Endothelial cell of umbilical vein (primary cell): ENCODE data around the gene CELF3. TPM values are rescaled to one million over a fixed set of nuclear protein-coding genes. Genes with fewer than 3 reads are reported as not detected.

Source experiments
- BruUV-seq: library from RNA; stranded (reverse); fragments of 400-500 nt; replicated peaks from 2 replicates; lab custom pipeline; 2021; lab: Mats Ljungman, UMichigan
- CTCF ChIA-PET: fragments of 300-600, 350-600 bp; sonication (Branson Sonifier 250); formaldehyde crosslinking; loops from one replicate; lab custom pipeline; 2021; ENCODE audit warnings: antibody characterized with exemption, inconsistent platforms; lab: Charles Lee
- POLR2A ChIA-PET: fragments of 300-600, 350-600 bp; sonication (Branson Sonifier 250); formaldehyde crosslinking; loops from one replicate; lab custom pipeline; 2021; ENCODE audit warnings: antibody characterized with exemption, inconsistent platforms; lab: Charles Lee
- DNase-seq: peaks from one replicate; pipeline ENCODE4 v3.0.0-alpha.2; 2011; ENCODE audit warnings: low read depth, low spot score
- FAIRE-seq: peaks from 2 replicates; lab custom pipeline; 2011; peaks lifted over from hg19 to GRCh38; lab: Jason Lieb, UNC
- H2AFZ ChIP-seq: 2 replicates; pipeline ENCODE4 v1.6.0; 2012; ENCODE audit warnings: low read depth, low read length, control low read depth, inconsistent platforms
- H3K27ac ChIP-seq: 2 replicates; pipeline ENCODE4 v1.5.1; 2011; ENCODE audit warnings: low read depth, mild to moderate bottlenecking, control low read depth, low read length, moderate library complexity; ENCODE audit not compliant: insufficient read depth
- H3K27me3 ChIP-seq, 2 experiments: 2 replicates each; pipeline versions ENCODE4 v1.6.0 to v1.6.1; 2011; ENCODE audit warnings: low read length in 2 of 2, mixed read lengths in 1 of 2; ENCODE audit not compliant: control insufficient read depth in 2 of 2, insufficient read depth in 2 of 2
- H3K36me3 ChIP-seq, 2 experiments: 2 replicates in 1 of 2; 3 replicates in 1 of 2; pipeline ENCODE4 v1.5.1; 2011; ENCODE audit warnings: low read length in 2 of 2, mild to moderate bottlenecking in 1 of 2, moderate library complexity in 1 of 2; ENCODE audit not compliant: control insufficient read depth in 2 of 2, insufficient read depth in 2 of 2; ENCODE audit errors: extremely low read depth in 1 of 2
- H3K4me1 ChIP-seq: 3 replicates; pipeline ENCODE4 v1.5.1; 2011; ENCODE audit warnings: mild to moderate bottlenecking, low read length; ENCODE audit not compliant: control insufficient read depth, insufficient read depth; ENCODE audit errors: extremely low read depth
- H3K4me2 ChIP-seq: 2 replicates; pipeline ENCODE4 v1.6.1; 2011; ENCODE audit warnings: low read length, control low read depth, mixed read lengths; ENCODE audit not compliant: insufficient read depth
- H3K4me3 ChIP-seq, 3 experiments: fragments of 200-600 bp in 1 of 3; sonication (generic), shearing (Covaris generic) in 1 of 3; replicated peaks in 1 of 3; 2 replicates each; pipeline ENCODE4 v1.5.1; 2011 to 2016; ENCODE audit warnings: control low read depth in 3 of 3, low read length in 3 of 3, mild to moderate bottlenecking in 2 of 3, inconsistent platforms in 1 of 3, low read depth in 1 of 3, moderate library complexity in 1 of 3; ENCODE audit not compliant: insufficient read depth in 1 of 3
- H3K79me2 ChIP-seq: 2 replicates; pipeline ENCODE4 v1.6.0; 2012; ENCODE audit warnings: low read length, inconsistent platforms; ENCODE audit not compliant: control insufficient read depth, insufficient read depth
- H3K9ac ChIP-seq: replicated peaks from 2 replicates; pipeline ENCODE3; 2011; ENCODE audit warnings: low read length, control low read depth; ENCODE audit not compliant: insufficient read depth; ENCODE audit errors: extremely low read depth
- H3K9me1 ChIP-seq: replicated peaks from 3 replicates; pipeline ENCODE4 v1.6.0; 2011; ENCODE audit warnings: mild to moderate bottlenecking, low read length; ENCODE audit not compliant: control insufficient read depth, insufficient read depth; ENCODE audit errors: extremely low read depth
- H3K9me3 ChIP-seq: replicated peaks from 2 replicates; pipeline ENCODE4 v1.5.1; 2012; ENCODE audit warnings: low read length, inconsistent platforms; ENCODE audit not compliant: control insufficient read depth, insufficient read depth
- H4K20me1 ChIP-seq: replicated peaks from 2 replicates; pipeline ENCODE3; 2011; ENCODE audit warnings: mild to moderate bottlenecking, low read length; ENCODE audit not compliant: control insufficient read depth, insufficient read depth; ENCODE audit errors: extremely low read depth
- EZH2 ChIP-seq: IDR thresholded peaks from 2 replicates; pipeline ENCODE4 v1.6.1; 2012; ENCODE audit warnings: borderline replicate concordance, low read depth, mild to moderate bottlenecking, moderate library complexity, low read length, inconsistent platforms; ENCODE audit not compliant: severe bottlenecking
- FOS ChIP-seq: IDR thresholded peaks from 2 replicates; pipeline ENCODE4 v1.6.1; 2011; ENCODE audit warnings: mild to moderate bottlenecking, low read length, moderate library complexity, borderline replicate concordance; ENCODE audit not compliant: insufficient read depth
- GATA2 ChIP-seq: IDR thresholded peaks from 2 replicates; pipeline ENCODE4 v1.7.0; 2011; ENCODE audit warnings: low read depth, mild to moderate bottlenecking, moderate library complexity, mixed read lengths, low read length; ENCODE audit not compliant: insufficient read length, insufficient read depth
- JUN ChIP-seq: IDR thresholded peaks from 2 replicates; pipeline ENCODE4 v1.6.1; 2011; ENCODE audit warnings: borderline replicate concordance, low read depth; ENCODE audit not compliant: insufficient read length, insufficient read depth
- MYC ChIP-seq: IDR thresholded peaks from one replicate; pipeline ENCODE4 v1.6.1; 2011; ENCODE audit warnings: mild to moderate bottlenecking, low read depth, low read length
- POLR2A ChIP-seq: IDR thresholded peaks from 2 replicates; pipeline ENCODE4 v1.6.1; 2012; ENCODE audit warnings: low read depth, mild to moderate bottlenecking, control low read depth, low read length
- POLR2AphosphoS5 ChIP-seq: IDR thresholded peaks from 2 replicates; pipeline ENCODE4 v1.6.1; 2012; ENCODE audit warnings: low read depth, mild to moderate bottlenecking, control low read depth, low read length, moderate library complexity; ENCODE audit not compliant: insufficient read depth
- dilution Hi-C: fragments of 300-500 bp; cut with MboI; formaldehyde crosslinking; loops from one replicate; pipeline ENCODE4 v1.15.0; 2019; ENCODE audit warnings: low sequenced_read_pairs; ENCODE audit not compliant: extremely low pct_ligation_motif_present
- intact Hi-C: fragments of 100-400 bp; cut with micrococcal nuclease; formaldehyde crosslinking; loops from one replicate; pipeline ENCODE4 v1.10.0; 2022
- polyA plus RNA-seq, 4 experiments: library from polyadenylated mRNA; depleted of rRNA in 3 of 4; stranded (reverse) in 3 of 4; unstranded in 1 of 4; fragments of >200 nt; gene quantifications; 2 replicates each; pipeline versions ENCODE4 v1.2.1 to v1.2.3, GENCODE V29; 2011 to 2012; ENCODE audit warnings: missing spikeins in 1 of 4
- total RNA-seq: library from RNA; stranded (reverse); gene quantifications from 2 replicates; pipeline ENCODE4 v1.2.3, GENCODE V29; 2021
- TF ChIP-seq, protein P1 (sequence below): IDR thresholded peaks from 2 replicates; pipeline ENCODE4 v1.6.1; 2011; ENCODE audit not compliant: insufficient read depth, insufficient read length
- TF ChIP-seq, protein P2 (sequence below), 2 donors: IDR thresholded peaks; 1 replicate in 1 of 2; 2 replicates in 1 of 2; pipeline ENCODE4 v1.5.1; 2011; ENCODE audit warnings: low read length in 2 of 2, mild to moderate bottlenecking in 2 of 2, moderate library complexity in 2 of 2, control low read depth in 1 of 2, inconsistent platforms in 1 of 2, low read depth in 1 of 2; ENCODE audit not compliant: insufficient read depth in 1 of 2; ENCODE audit errors: extremely low read depth in 1 of 2

CELF3 gene
- total and polyA plus RNA-seq, 2 donors (not counting 3 experiments of a cell fraction or from before 2014, with no cell fraction given): not detected

DNA sequence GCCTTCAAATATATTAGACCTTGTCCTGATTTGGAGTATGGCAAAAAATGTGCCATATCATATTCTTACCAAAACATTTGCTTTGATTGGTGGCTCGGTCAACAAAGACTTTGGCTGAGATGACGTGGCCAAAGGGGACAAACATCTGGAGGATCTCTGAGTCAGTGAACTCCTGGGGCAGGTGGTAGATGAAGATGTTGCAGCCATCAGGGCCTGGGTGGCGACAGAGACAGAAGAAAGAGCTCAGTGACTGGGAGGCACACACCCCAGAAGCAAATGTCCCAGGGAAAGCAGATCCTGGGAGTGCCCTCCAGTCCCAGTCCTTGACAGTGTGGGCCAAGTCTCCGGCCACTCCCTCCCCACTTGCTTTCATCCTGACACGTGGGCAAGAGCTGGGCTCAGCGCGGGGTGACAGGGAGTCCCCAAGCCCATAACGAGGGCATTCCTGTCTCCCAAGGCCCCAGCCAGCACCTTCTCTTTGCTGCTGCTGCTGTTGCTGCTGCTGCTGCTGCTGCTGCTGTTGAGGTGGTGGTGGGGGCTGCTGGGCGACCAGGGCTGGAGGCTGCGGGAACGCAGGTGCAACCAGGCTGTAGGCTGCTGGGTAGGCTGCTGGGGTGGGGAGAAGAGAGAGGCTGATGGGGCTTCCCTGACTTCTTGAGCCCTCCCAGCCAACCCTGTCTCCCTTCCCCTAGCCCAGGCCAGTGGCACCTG, 10.7 kb downstream of the CELF3 start:
- no peak overlapping the region for H3K27ac ChIP-seq
- no peak for DNase-seq
- no peaks in the 10 kb centered on the region for H4K20me1 ChIP-seq
- no peaks in the 10 kb centered on the region for H3K9me1 ChIP-seq
- POLR2A ChIA-PET: no interaction called here
- BruUV-seq: no TSS peak
- no peak for FAIRE-seq
- H3K4me1 ChIP-seq: peaks cover 13% of the 10 kb centered on the region
- TF ChIP-seq GATA2: no peak
- TF ChIP-seq JUN: no peak
- TF ChIP-seq EZH2: no peak
- TF ChIP-seq FOS: no peak
- TF ChIP-seq, protein P1, sequence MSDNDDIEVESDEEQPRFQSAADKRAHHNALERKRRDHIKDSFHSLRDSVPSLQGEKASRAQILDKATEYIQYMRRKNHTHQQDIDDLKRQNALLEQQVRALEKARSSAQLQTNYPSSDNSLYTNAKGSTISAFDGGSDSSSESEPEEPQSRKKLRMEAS: no peak
- no peak for TF ChIP-seq MYC
- TF ChIP-seq POLR2AphosphoS5: no peak
- no peak for TF ChIP-seq POLR2A
- TF ChIP-seq, protein P2, sequence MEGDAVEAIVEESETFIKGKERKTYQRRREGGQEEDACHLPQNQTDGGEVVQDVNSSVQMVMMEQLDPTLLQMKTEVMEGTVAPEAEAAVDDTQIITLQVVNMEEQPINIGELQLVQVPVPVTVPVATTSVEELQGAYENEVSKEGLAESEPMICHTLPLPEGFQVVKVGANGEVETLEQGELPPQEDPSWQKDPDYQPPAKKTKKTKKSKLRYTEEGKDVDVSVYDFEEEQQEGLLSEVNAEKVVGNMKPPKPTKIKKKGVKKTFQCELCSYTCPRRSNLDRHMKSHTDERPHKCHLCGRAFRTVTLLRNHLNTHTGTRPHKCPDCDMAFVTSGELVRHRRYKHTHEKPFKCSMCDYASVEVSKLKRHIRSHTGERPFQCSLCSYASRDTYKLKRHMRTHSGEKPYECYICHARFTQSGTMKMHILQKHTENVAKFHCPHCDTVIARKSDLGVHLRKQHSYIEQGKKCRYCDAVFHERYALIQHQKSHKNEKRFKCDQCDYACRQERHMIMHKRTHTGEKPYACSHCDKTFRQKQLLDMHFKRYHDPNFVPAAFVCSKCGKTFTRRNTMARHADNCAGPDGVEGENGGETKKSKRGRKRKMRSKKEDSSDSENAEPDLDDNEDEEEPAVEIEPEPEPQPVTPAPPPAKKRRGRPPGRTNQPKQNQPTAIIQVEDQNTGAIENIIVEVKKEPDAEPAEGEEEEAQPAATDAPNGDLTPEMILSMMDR (IDR thresholded peaks at IDR 0.05; ENCODE audit: extremely low read depth in 1 of 2, insufficient read depth in 1 of 2, low read depth in 1 of 2, low read length in 2 of 2): no peak
- H3K79me2 ChIP-seq: no peaks in the 10 kb centered on the region
- intact Hi-C loops: no loop called here
- H2AFZ ChIP-seq: no peak overlapping the region
- no peaks in the 10 kb centered on the region for H3K27me3 ChIP-seq
- no peak overlapping the region for H3K4me3 ChIP-seq
- H3K9ac ChIP-seq: no peak overlapping the region
- peaks cover 0 to 4% of the 10 kb centered on the region in 2 experiments for H3K36me3 ChIP-seq
- H3K4me2 ChIP-seq: no peak overlapping the region
- CTCF ChIA-PET: no interaction called here
- H3K9me3 ChIP-seq: no peaks in the 10 kb centered on the region
- dilution Hi-C loops: no loop called here
